IPS-18c (cell line): Measurements from ENCODE around the gene TUSC7.

ENCODE experiments used
- H3K4me3 ChIP-seq: 2 replicates; pipeline ENCODE4 v1.7.0; 2013; ENCODE audit warnings: low read depth, mild to moderate bottlenecking, low read length, moderate library complexity; ENCODE audit not compliant: insufficient read depth
- H3K9me3 ChIP-seq: one replicate; pipeline ENCODE4 v1.6.1; 2013; ENCODE audit warnings: mild to moderate bottlenecking, low read length, moderate library complexity; ENCODE audit not compliant: control insufficient read depth, insufficient read depth

Gene TUSC7

DNA sequence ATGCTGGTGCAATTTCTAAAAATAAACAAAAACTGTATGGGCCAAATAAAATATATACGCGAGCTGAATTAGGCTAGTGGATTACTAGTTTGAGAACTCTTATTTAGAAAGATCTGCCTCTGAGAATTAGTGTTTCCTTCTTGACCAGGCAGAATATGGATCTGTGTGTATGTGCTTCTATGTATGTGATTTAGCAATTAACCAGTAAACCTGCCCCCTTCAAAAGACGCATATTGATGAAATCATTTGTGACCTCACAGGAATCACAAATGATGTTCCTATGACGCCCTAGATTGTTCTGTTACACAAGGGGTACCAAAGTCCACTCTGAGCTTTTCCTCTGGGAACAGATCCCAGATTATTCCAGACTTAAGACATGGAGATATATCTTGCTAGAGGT lies at the start of gene TUSC7:
Gene TUSC7 (plus strand): TSS at position 301 of the 400 bp plus-strand sequence.
- H3K9me3 ChIP-seq, result no peaks in the 10 kb centered on the region

DNA sequence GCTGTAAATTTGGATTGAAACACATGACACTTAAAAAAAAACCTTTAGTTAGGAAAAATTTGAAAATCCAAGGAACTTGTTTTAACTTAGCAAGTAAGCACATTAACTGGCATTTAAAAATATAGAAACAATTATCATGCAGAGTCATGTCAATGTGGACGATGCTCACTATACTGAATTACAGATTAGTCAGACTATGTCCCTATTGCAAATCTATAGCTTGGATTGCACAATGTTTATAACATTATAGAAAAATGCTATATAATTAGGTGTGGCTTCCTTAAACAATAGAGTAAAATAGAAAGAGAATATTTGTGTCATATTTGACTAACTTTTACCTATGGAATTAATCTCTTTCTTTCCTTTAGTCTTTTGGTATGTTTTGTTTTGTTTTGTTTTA lies 48.4 kb upstream of the TUSC7 start:
- H3K9me3 ChIP-seq, result no peaks in the 10 kb centered on the region
- H3K4me3 ChIP-seq, result no peak overlapping the region

More for the DNA sequence above, at the start of gene TUSC7:
- no peak within 1 kb of the TSS for H3K4me3 ChIP-seq

DNA sequence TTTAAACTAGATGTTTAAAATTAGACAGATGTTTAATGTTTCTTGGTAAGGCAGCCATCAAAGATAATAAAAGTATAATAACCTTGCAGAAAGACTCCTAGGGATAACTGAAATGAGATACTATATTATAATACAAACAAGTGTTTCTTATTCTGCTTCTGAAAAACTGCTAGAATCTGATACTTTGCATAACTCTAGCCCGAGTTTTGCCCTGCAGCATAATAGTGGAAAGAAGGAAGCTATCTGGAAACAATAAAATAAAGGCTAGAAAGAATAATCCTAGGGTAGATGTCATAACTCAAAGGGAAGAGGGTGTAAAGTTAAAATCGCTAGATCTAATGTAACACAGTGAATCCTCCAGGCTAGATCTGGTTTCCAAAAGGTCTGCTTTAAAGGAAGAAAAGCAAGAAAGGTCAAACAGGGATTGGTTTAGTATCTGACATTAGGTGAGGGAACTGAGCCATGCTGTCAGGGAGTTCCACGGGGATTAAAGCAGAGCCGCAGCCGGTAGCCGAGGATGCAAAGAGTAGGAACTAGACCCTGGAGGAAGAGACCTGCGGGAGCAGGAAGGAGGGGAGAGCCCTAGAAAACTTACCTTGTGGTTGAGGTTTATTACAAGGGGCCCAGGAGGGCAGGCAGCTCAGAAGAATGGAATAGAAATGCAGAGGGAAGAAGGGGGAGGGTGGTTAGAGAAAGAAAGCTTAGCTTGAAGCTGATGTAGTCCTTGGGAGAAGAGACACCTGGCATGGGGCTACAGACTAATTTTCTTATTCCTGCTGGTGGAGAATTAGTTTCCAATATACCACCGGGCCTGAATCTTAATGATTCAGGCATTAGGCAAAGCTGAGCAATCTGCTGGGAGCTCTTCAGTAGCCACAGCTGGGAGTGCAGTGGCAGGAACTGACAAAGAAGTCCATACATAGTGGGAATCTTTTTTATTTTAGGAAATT lies 46.1 kb upstream of the TUSC7 start:
- Histone ChIP-seq H3K4me3 (no peak overlapping the region), H3K9me3 (no peaks in the 10 kb centered on the region)

DNA sequence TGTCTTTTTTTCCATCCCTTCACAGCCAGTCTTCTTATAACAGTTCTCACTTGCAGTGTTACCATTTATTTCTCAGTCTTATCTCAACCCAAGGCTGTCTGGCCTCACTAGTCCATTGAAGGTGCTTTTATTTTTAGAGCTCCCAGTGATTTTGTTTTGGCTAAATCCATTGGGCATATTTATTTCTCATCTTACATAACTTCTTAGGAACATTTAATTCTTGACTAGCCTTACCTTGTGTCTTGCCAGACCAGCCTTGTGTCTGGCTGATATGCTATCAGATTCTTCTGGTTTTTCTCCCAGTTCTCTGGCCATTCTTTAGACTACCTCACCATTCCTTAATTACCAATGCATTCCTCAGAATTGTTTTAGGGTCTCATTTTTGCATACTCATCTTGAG lies 42.3 kb upstream of the TUSC7 start:
- Histone ChIP-seq H3K4me3 (no peak overlapping the region), H3K9me3 (no peaks in the 10 kb centered on the region)

DNA sequence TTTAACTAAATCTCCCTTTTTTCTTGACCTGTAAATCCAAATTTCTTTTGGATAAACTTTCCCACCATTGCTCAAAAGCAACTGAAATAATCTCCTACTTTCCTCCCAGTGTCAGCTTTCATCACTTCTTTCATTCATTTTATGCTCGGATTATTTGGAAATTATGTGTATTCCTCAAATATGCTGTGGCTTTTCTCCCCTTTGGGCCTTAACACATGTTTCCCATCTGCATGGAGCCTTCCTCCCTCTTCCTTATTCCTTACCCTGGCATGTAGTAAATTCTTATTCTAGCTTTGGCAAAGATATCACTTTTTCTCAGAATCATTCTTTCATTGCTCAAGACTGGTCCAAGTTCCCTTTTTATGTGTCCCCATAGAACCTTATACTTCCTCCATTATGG lies 41.8 kb upstream of the TUSC7 start:
- no peaks in the 10 kb centered on the region for H3K9me3 ChIP-seq
- H3K4me3 ChIP-seq, result no peak overlapping the region

DNA sequence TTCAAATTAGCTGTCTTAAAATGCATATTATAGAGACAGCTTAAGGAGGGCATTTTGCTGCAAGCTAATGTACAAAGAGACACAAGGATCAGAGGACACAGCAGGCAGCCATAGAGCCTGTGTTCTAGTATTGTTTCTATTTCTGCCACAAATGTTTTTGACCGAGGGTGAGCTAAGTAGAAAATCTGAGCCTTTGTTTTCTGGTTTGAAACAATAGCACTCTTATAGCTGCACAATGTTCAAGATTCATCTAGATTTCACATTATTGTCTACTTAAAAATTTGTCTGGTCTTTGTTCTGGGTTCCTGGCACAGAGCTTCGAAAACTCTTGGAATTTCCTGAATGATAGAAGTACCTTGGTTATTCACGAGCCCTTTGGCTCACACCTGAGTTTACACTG lies 40.0 kb upstream of the TUSC7 start:
- H3K4me3 ChIP-seq, result no peak overlapping the region
- H3K9me3 ChIP-seq, result no peaks in the 10 kb centered on the region

DNA sequence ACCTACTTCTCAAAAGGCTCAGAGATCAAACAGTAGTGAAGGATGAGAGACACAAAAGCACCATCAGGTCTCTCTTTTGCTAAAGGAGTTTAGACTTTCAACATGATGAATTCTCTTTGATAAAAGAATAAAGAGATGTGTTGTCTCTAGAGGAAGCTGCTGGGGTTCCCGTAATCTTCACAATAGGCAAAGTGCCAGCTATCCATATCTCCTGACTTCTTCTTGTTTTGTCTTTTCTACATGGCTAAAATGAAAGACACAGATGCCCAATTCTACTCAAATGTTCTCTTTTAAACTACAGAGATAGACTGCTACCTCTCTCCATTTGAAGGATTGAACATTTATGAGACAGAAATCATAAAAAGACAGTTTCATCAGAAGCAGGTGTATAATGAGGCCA lies 38.4 kb upstream of the TUSC7 start:
- no peaks in the 10 kb centered on the region for H3K9me3 ChIP-seq
- no peak overlapping the region for H3K4me3 ChIP-seq

DNA sequence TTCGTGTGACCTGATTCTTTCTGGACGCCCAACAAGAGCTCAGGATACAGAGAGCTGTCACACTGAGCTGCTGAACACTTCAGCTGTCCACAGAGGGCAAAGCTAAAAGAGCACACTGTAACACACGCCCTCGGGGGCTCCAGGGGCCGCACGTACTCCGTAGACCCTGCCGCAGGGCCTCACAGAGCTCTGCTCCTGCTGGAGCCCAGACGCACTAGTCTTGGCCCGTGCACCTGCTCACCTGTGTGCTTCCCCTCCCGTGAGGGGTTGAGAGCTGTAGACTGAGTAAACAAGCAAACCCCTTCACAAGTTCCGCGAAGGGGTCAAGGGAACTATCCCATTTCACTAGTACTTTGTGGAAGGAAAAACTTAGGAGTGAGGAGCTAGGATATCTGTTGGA lies 30.7 kb upstream of the TUSC7 start:
- Histone ChIP-seq H3K9me3 (no peaks in the 10 kb centered on the region), H3K4me3 (no peak overlapping the region)

DNA sequence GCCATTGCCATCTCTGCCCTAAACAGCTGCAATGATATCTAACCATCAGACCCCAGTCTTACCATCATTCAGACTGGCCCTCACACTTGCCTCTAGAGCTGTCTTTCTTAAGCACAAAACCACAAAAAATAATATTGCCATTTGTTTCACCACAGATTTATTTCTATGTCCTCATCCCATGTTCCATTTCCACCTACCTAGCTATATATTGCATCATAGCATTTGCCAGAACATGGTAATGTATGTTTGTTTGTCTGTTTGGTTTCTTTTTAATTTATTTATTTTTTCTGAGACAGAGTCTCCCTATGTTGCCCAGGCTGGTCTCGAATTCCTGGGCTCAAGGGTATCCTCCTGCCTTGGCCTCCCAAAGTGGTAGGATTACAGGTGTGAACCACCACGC lies 18.5 kb upstream of the TUSC7 start:
- no peak overlapping the region for H3K4me3 ChIP-seq
- no peaks in the 10 kb centered on the region for H3K9me3 ChIP-seq

DNA sequence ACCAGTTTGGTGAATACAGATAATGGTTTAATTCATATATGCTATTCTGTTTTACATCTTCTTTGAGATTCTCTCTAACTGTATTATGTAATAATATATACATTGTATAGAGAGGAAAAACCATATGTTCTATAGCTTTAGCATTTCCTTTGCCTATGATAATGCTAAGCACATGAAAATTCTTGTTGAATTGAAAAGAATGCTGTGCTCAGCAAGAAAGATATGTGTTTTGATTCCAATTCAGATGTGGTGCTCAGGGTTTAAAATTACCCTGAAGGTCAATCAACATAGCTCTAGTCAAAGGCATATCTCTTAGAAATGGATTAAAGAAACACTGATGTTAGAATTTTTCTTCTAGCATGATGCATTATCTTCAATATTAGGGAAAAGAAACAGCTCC lies 8.5 kb upstream of the TUSC7 start:
- Histone ChIP-seq H3K9me3 (no peaks in the 10 kb centered on the region), H3K4me3 (no peak overlapping the region)

DNA sequence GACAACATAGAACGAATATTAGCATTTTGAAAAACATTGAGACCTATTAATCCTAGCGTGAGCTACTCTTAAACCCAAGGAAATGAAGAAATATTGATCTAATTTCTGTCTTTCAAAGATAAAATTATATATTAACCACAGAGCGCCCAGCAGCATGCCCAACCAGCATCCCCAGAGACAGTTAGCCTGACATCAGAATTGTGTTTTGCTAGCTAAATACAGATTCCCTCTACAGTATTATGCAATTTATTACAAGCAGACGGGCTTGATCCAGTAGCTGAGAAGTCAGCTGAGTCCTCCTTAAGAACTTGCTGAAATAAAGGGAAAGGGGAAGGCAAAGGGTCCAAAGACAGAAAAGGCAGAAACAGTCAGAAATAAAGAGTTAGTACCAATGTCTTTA lies 7.2 kb upstream of the TUSC7 start:
- no peaks in the 10 kb centered on the region for H3K9me3 ChIP-seq
- no peak overlapping the region for H3K4me3 ChIP-seq

DNA sequence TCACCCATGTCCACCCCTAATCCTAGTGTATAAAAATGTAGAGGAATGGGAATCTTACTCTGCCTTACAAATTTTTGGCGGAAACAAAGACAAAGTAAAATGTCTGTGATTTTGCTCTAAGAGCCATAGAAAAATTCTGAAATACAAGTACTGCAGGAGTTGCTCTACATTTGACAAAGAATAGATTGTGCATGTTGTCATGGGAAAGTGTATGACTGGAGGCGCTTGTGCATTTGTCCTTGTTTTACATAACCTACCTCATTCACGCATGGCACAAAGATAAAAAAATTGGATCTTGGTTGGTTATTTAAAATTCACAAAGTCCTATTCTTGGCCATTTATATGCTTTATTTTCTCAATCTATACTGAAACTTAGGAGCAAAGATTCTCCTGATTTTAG lies 2.0 kb upstream of the TUSC7 start:
- no peaks in the 10 kb centered on the region for H3K9me3 ChIP-seq
- no peak overlapping the region for H3K4me3 ChIP-seq

DNA sequence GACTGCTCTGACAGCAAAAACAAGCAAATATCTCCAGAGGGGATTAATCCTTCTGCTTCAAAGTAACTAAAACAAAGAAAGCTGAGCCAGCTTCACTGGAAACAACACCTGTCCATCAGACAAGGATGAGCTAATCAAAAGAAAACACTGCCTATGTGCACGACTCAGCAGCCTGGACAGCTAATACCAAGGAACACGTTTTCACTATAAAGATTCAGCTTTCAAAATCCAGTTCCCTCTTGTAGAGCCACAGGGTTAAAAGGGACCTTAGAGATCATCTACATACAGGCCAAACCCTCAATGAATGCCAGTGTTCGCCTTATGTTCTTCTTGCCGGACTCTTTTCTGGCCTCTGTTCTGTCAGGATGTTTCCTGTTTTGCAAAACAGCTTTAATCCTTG lies 6.9 kb downstream of the TUSC7 start:
- H3K9me3 ChIP-seq, result no peaks in the 10 kb centered on the region
- no peak overlapping the region for H3K4me3 ChIP-seq

DNA sequence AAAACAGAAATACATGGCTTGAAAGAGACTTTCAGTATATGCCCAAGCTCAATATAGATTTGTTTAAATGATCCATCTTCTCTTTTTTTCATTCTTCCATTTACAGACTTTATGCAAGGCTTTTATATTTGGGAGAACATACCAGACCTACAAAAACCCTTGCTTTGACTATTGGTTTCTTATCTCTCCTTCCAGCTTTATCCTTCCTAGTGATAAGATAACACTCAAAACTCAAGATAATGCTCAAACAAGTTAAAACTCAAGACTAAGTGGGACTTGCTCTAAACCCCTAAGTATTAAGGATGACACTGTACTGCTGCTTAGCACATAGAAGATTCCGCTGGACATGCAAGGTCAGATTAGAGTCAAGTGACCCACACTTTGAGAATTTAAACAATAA lies 8.0 kb downstream of the TUSC7 start:
- Histone ChIP-seq H3K9me3 (no peaks in the 10 kb centered on the region), H3K4me3 (no peak overlapping the region)

DNA sequence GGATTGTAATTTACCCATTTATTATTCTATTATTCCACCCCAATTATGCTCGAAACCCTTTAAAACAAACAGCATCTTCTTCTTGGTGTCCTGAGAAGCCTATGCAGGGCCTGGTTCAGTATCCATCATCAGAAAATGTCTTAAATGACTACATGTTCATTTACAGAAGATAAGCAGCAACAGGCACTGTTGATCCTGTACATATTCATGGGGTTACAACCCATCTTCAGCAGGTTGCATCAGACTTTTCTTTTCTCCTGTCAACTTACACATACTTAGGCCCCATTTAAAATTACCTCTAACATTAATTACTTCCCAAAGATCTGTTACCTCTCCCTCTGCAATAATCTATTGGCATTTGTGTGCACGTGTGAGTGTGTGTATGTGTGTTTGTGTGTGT lies 18.9 kb downstream of the TUSC7 start:
- Histone ChIP-seq H3K9me3 (no peaks in the 10 kb centered on the region), H3K4me3 (no peak overlapping the region)

DNA sequence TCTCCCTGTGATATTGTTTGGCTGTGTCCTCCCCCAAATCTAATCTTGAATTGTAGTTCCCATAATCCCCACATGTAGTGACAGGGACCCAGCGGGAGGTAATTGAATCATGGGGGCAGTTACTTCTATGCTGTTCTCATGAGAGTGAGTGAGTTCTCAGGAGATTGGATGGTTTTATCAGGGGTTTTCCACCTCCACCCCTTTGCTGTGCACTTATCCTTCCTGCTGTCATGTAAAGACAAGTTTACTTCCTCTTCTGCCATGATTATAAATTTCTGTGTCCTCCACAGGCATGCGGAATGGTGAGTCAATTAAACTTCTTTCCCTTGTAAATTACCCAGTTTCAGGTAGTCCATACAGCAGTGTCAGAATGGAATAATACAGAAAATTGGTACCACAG lies 24.7 kb downstream of the TUSC7 start:
- Histone ChIP-seq H3K9me3 (no peaks in the 10 kb centered on the region), H3K4me3 (no peak overlapping the region)

DNA sequence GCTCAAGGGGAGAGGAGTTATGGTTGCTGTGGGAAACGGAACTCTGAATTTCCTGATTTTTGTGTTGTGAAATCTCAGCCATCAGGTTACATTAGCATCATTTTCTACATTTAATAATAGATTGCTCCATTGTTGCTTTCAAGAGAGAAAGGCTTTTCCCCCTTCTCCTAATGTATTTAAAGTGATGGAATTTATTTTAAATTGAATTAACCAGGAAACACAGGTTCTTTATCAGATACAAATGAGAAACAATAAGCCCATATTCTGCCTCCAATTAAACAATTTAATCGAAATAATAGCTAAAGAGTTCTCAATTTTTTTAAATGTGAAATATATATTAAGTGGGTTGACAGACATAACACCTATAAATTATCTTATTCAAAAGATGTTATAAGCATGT lies 30.1 kb downstream of the TUSC7 start:
- H3K9me3 ChIP-seq, result no peaks in the 10 kb centered on the region
- H3K4me3 ChIP-seq, result no peak overlapping the region

DNA sequence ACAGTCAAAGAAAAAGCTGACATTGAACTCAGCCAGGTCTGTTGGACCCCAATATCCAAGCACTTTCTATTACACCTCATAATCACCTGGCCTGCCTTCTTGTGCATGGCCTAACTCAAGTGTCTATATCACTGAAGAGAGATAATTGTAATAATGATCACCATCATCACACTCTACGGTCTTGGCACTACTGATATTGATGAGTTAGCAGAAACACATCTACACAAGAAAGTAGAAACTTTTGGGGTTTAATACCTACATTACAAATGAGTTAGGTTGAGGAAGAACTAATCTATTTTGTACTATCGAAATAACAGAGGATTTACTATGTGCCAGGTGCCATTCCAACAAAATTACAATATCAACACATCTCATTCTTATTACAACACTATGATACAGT lies 30.7 kb downstream of the TUSC7 start:
- H3K9me3 ChIP-seq, result no peaks in the 10 kb centered on the region
- no peak overlapping the region for H3K4me3 ChIP-seq

DNA sequence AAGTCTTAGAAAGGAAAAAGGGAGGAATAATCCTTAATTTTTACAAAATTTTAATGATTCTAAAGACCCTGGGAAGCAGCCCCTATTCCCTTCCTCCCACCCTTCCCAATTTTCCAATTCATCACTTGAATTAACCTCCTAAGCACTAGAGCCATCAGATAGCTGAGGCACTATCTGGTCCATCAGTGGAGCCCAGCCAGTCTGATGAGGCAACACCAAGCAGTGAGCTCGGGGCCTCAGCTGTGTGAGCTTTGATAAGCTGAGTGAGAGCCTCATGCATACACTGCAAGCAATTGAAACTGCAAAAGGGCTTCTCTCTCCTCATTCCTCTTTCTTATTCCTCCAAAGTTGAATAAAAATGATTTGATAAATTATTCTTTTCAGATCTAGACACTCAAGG lies 31.9 kb downstream of the TUSC7 start:
- no peaks in the 10 kb centered on the region for H3K9me3 ChIP-seq
- no peak overlapping the region for H3K4me3 ChIP-seq
